HCT116 (cell line): ENCODE data around the gene CTBP2. TPM values are rescaled to one million over a fixed set of nuclear protein-coding genes. Genes with fewer than 3 reads are reported as not detected.

ENCODE experiments used
- ATAC-seq: fragments of 200-7000 bp; cut with Tn5 transposase; 2 replicates; pipeline ENCODE4 v1.9.1; 2020; ENCODE audit warnings: mild to moderate bottlenecking, moderate library complexity
- BruUV-seq: library from RNA; stranded (reverse); fragments of 400-500 nt; replicated peaks from 2 replicates; lab custom pipeline; 2021; lab: Mats Ljungman, UMichigan
- CTCF ChIA-PET: fragments of 300-600 bp; sonication (Branson Sonifier 250); formaldehyde crosslinking; loops from one replicate; lab custom pipeline; 2021; ENCODE audit warnings: antibody characterized with exemption; lab: Charles Lee
- POLR2A ChIA-PET: fragments of 300-600, 350-600 bp; sonication (Branson Sonifier 250); formaldehyde crosslinking; loops from one replicate; lab custom pipeline; 2021; ENCODE audit warnings: antibody characterized with exemption; lab: Charles Lee
- RAD21 ChIA-PET, 2 experiments: fragments of 300-600 bp; sonication (Branson Sonifier 250); formaldehyde crosslinking; loops; one replicate each; lab custom pipeline; 2023; ENCODE audit warnings: low total read pairs in 2 of 2; ENCODE audit not compliant: uncharacterized antibody in 2 of 2, unreplicated experiment in 2 of 2, low non-redundant PET in 1 of 2; lab: Charles Lee
- DNase-seq: peaks from one replicate; pipeline ENCODE4 v3.0.0-alpha.2; 2010; ENCODE audit warnings: low read depth, low spot score
- H2AFZ ChIP-seq: fragments of 200-600 bp; shearing (Covaris generic), sonication (generic); 2 replicates; pipeline ENCODE4 v1.6.1; 2017; ENCODE audit warnings: low read depth, mixed run types, mixed read lengths, antibody characterized with exemption, low read length; ENCODE audit not compliant: poor library complexity, severe bottlenecking
- H3K27ac ChIP-seq: 2 replicates; pipeline ENCODE4 v1.5.1; 2012; ENCODE audit warnings: low read depth, low read length
- H3K27me3 ChIP-seq: fragments of 200-600 bp; sonication (generic); 2 replicates; pipeline ENCODE4 v1.6.1; 2016; ENCODE audit warnings: mixed run types, low read length, mixed read lengths; ENCODE audit not compliant: insufficient read depth
- H3K36me3 ChIP-seq, 2 experiments: fragments of 200-500 bp in 1 of 2; fragments of 200-600 bp in 1 of 2; sonication (Bioruptor generic) in 1 of 2; sonication (generic) in 1 of 2; 2 replicates each; pipeline versions ENCODE4 v1.5.1 to v1.6.1; 2014 to 2016; ENCODE audit warnings: low read length in 2 of 2, inconsistent platforms in 1 of 2, mixed read lengths in 1 of 2, mixed run types in 1 of 2; ENCODE audit not compliant: insufficient read depth in 2 of 2, control insufficient read depth in 1 of 2
- H3K4me1 ChIP-seq, 2 experiments: fragments of 200-600 bp in 1 of 2; sonication (generic) in 1 of 2; 2 replicates each; pipeline versions ENCODE4 v1.5.1 to v1.6.1; 2012 to 2017; ENCODE audit warnings: low read length in 2 of 2, inconsistent platforms in 1 of 2, mild to moderate bottlenecking in 1 of 2, mixed read lengths in 1 of 2, mixed run types in 1 of 2, moderate library complexity in 1 of 2; ENCODE audit not compliant: insufficient read depth in 2 of 2, control insufficient read depth in 1 of 2
- H3K4me2 ChIP-seq: fragments of 200-600 bp; sonication (generic); 2 replicates; pipeline ENCODE4 v1.6.1; 2017; ENCODE audit warnings: mixed run types, low read length, mixed read lengths
- H3K4me3 ChIP-seq, 2 experiments: fragments of 200-600 bp in 1 of 2; sonication (generic) in 1 of 2; replicated peaks in 1 of 2; 2 replicates each; pipeline ENCODE4 v1.5.1; 2011 to 2016; ENCODE audit warnings: low read length in 2 of 2, control low read depth in 1 of 2, low read depth in 1 of 2, mild to moderate bottlenecking in 1 of 2, mixed read lengths in 1 of 2, mixed run types in 1 of 2
- H3K79me2 ChIP-seq: fragments of 200-600 bp; sonication (generic); 2 replicates; pipeline ENCODE4 v1.6.1; 2017; ENCODE audit warnings: mild to moderate bottlenecking, mixed run types, low read length, moderate library complexity, mixed read lengths; ENCODE audit not compliant: insufficient read depth
- H3K9ac ChIP-seq: fragments of 200-600 bp; sonication (generic); 2 replicates; pipeline ENCODE4 v1.6.1; 2016; ENCODE audit warnings: low read length, mixed read lengths
- H3K9me2 ChIP-seq: fragments of 200-600 bp; sonication (generic), shearing (Covaris generic); 2 replicates; pipeline ENCODE4 v1.6.1; 2017; ENCODE audit warnings: mixed run types, mild to moderate bottlenecking, moderate library complexity; ENCODE audit not compliant: insufficient read depth
- H3K9me3 ChIP-seq, 2 experiments: fragments of 200-500 bp in 1 of 2; fragments of 200-600 bp in 1 of 2; sonication (Bioruptor generic) in 1 of 2; sonication (generic) in 1 of 2; 2 replicates each; pipeline ENCODE4 v1.6.1; 2014 to 2017; ENCODE audit warnings: low read length in 2 of 2, mixed read lengths in 2 of 2, inconsistent platforms in 1 of 2, low read depth in 1 of 2, mild to moderate bottlenecking in 1 of 2, mixed run types in 1 of 2, moderate library complexity in 1 of 2; ENCODE audit not compliant: control insufficient read depth in 1 of 2, insufficient read depth in 1 of 2
- H4K20me1 ChIP-seq: fragments of 200-600 bp; sonication (generic), shearing (Covaris generic); 2 replicates; pipeline ENCODE4 v1.6.1; 2017; ENCODE audit warnings: mixed run types, mild to moderate bottlenecking, moderate library complexity; ENCODE audit not compliant: insufficient read depth
- CBX3 ChIP-seq: IDR thresholded peaks from 2 replicates; pipeline ENCODE4 v1.6.1; 2012; ENCODE audit warnings: low read depth
- CEBPB ChIP-seq: IDR thresholded peaks from 2 replicates; pipeline ENCODE4 v1.6.1; 2012; ENCODE audit warnings: low read depth
- JUND ChIP-seq: IDR thresholded peaks from 2 replicates; pipeline ENCODE4 v1.6.1; 2012
- POLR2AphosphoS5 ChIP-seq: IDR thresholded peaks from 2 replicates; pipeline ENCODE4 v1.6.1; 2011; ENCODE audit warnings: mild to moderate bottlenecking, low read depth, low read length, moderate library complexity
- SP1 ChIP-seq: IDR thresholded peaks from 2 replicates; pipeline ENCODE4 v1.6.1; 2012; ENCODE audit warnings: low read depth
- TCF7L2 ChIP-seq: IDR thresholded peaks from 2 replicates; pipeline ENCODE4 v1.7.0; 2011; ENCODE audit warnings: borderline replicate concordance, inconsistent platforms; ENCODE audit not compliant: insufficient read depth, insufficient read length; ENCODE audit errors: extremely low read depth
- ZNF274 ChIP-seq: fragments of 200-500 bp; sonication (Bioruptor generic); IDR thresholded peaks from 2 replicates; pipeline ENCODE4 v1.6.1; 2014; ENCODE audit warnings: mild to moderate bottlenecking, low read depth, low read length, inconsistent platforms
- intact Hi-C: fragments of 100-400 bp; cut with micrococcal nuclease; formaldehyde crosslinking; loops from 2 replicates; pipeline ENCODE4 v1.10.0; 2022
- total RNA-seq: library from RNA; stranded (reverse); gene quantifications from one replicate; pipeline ENCODE4 v1.2.1, GENCODE V29; 2021; ENCODE audit not compliant: unreplicated experiment
- TF ChIP-seq, protein P1 (sequence below): IDR thresholded peaks from 2 replicates; pipeline ENCODE4 v1.6.1; 2011; ENCODE audit warnings: mild to moderate bottlenecking, low read length, moderate library complexity; ENCODE audit not compliant: insufficient replicate concordance; ENCODE audit errors: extremely low read depth
- TF ChIP-seq, protein P2 (sequence below), 3 experiments: fragments of 200-600 bp in 1 of 3; sonication (generic) in 1 of 3; IDR thresholded peaks in 2 of 3; conservative IDR thresholded peaks in 1 of 3; 2 replicates each; pipeline ENCODE4 v1.5.1; 2012 to 2017; ENCODE audit warnings: low read depth in 2 of 3, low read length in 2 of 3, antibody characterized with exemption in 1 of 3, borderline replicate concordance in 1 of 3, control low read depth in 1 of 3, mild to moderate bottlenecking in 1 of 3, mixed read lengths in 1 of 3, mixed run types in 1 of 3, moderate library complexity in 1 of 3; ENCODE audit not compliant: insufficient read depth in 1 of 3
- TF ChIP-seq, protein P3 (sequence below): IDR thresholded peaks from 2 replicates; pipeline ENCODE4 v1.6.1; 2012
- TF ChIP-seq, protein P4 (sequence below): IDR thresholded peaks from 2 replicates; pipeline ENCODE4 v1.6.1; 2012

Gene CTBP2
- total RNA-seq, 1 experiment from 2014 or later: 144 TPM

DNA sequence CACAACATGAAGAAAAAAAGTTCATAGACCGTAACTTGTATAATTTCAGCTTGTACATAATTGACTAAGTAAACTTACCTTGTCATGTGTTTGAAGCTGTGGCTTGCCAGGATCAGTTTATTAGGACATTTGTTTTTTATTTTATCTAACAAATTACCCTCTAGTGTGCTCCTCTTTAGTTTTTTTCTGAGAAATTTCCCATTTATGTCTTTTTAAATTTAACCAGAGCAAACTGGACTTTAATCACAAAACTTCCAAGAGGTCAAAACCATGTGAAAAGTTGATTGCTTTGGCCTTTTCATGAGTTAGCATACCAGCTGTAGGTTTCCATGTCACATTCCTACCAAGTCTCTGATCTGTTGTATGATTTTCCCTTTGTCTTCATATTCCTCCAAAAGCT lies 176.0 kb downstream of the CTBP2 start (continued):
- TF ChIP-seq, protein P1, sequence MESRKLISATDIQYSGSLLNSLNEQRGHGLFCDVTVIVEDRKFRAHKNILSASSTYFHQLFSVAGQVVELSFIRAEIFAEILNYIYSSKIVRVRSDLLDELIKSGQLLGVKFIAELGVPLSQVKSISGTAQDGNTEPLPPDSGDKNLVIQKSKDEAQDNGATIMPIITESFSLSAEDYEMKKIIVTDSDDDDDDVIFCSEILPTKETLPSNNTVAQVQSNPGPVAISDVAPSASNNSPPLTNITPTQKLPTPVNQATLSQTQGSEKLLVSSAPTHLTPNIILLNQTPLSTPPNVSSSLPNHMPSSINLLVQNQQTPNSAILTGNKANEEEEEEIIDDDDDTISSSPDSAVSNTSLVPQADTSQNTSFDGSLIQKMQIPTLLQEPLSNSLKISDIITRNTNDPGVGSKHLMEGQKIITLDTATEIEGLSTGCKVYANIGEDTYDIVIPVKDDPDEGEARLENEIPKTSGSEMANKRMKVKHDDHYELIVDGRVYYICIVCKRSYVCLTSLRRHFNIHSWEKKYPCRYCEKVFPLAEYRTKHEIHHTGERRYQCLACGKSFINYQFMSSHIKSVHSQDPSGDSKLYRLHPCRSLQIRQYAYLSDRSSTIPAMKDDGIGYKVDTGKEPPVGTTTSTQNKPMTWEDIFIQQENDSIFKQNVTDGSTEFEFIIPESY: no peak
- TF ChIP-seq, protein P2, sequence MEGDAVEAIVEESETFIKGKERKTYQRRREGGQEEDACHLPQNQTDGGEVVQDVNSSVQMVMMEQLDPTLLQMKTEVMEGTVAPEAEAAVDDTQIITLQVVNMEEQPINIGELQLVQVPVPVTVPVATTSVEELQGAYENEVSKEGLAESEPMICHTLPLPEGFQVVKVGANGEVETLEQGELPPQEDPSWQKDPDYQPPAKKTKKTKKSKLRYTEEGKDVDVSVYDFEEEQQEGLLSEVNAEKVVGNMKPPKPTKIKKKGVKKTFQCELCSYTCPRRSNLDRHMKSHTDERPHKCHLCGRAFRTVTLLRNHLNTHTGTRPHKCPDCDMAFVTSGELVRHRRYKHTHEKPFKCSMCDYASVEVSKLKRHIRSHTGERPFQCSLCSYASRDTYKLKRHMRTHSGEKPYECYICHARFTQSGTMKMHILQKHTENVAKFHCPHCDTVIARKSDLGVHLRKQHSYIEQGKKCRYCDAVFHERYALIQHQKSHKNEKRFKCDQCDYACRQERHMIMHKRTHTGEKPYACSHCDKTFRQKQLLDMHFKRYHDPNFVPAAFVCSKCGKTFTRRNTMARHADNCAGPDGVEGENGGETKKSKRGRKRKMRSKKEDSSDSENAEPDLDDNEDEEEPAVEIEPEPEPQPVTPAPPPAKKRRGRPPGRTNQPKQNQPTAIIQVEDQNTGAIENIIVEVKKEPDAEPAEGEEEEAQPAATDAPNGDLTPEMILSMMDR (IDR thresholded peaks at IDR 0.05 in 2 of 3, conservative IDR thresholded peaks at IDR 0.05 in 1 of 3; ENCODE audit: borderline replicate concordance in 1 of 3, insufficient read depth in 1 of 3, low read depth in 2 of 3, low read length in 2 of 3): no peak
- TF ChIP-seq CEBPB: no peak
- no peak for TF ChIP-seq TCF7L2
- TF ChIP-seq, protein P3, sequence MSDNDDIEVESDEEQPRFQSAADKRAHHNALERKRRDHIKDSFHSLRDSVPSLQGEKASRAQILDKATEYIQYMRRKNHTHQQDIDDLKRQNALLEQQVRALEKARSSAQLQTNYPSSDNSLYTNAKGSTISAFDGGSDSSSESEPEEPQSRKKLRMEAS: no peak
- TF ChIP-seq, protein P4, sequence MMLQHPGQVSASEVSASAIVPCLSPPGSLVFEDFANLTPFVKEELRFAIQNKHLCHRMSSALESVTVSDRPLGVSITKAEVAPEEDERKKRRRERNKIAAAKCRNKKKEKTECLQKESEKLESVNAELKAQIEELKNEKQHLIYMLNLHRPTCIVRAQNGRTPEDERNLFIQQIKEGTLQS: no peak
- TF ChIP-seq, all 23 proteins: peak for 0

DNA sequence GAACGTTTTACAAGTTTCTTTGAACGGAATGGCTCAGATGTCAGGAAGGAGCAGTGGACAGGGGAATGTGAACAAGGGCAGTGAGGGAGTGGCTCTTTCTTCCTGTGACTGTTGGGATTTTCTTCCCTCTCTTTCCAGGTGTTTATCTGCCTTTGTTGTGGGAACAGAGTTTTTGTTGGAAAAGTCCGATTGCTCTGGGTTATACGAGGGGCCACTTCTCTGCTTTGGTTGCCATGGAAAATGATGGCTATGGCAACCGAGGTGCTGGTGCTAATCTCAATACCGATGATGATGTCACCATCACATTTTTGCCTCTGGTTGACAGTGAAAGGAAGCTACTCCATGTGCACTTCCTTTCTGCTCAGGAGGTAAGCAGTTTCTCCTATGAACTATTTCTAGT lies 177.0 kb downstream of the CTBP2 start:
- no TSS peak for BruUV-seq
- H3K9me2 ChIP-seq: no peaks in the 10 kb centered on the region
- intact Hi-C loops: loop anchor here (10.0 kb wide), 1 partner anchor 449 kb away; no protein-coding TSS in a partner anchor
- H3K4me3 ChIP-seq: no peak overlapping the region
- DNase-seq: no peak
- H3K9ac ChIP-seq: no peak overlapping the region
- H3K36me3 ChIP-seq: peaks cover 35 to 48% of the 10 kb centered on the region in 2 experiments
- 0 out of 2 replicates have a peak, but pooled peaks have one; percentile 37 for ATAC-seq
- H3K4me2 ChIP-seq: no peak overlapping the region
- ChIA-PET POLR2A (no interaction called here), RAD21 (interaction anchor here in 1 of 2 experiments (0.6 kb wide), 1 partner anchor 16 kb away, joined by 5 read pairs; no protein-coding TSS in a partner anchor), CTCF (no interaction called here)
- peaks cover 14% of the 10 kb centered on the region; the same call in 1 of the 2 replicates for H4K20me1 ChIP-seq
- no peaks in the 10 kb centered on the region for H3K9me3 ChIP-seq
- H3K4me1 ChIP-seq: no peaks in the 10 kb centered on the region
- no peaks in the 10 kb centered on the region for H3K27me3 ChIP-seq
- H3K27ac ChIP-seq: no peak overlapping the region
- no peak overlapping the region for H2AFZ ChIP-seq
- TF ChIP-seq JUND (0 out of 2 replicates have a peak, but pooled peaks have one; percentile 6), SP1 (no peak), POLR2AphosphoS5 (peak; percentile 14; the same call in 1 of the 2 replicates), ZNF274 (no peak), CBX3 (no peak)
- peaks cover 29% of the 10 kb centered on the region for H3K79me2 ChIP-seq
